Measurements from ENCODE around the gene BOD1.

The BOD1 gene

GRCh38 chr5:173640156-173640804, 23.8 kb upstream of the BOD1 start:
- H3K36me3 ChIP-seq (ENCODE audit: control insufficient read depth in 2 of 2, insufficient read depth in 2 of 2, low read length in 2 of 2): no peaks in the 10 kb centered on the region
- H3K9ac ChIP-seq (ENCODE audit: low read length in 2 of 2): no peak overlapping the region
- H3K4me3 ChIP-seq (ENCODE audit: low read length in 2 of 2): no peak overlapping the region
- H3K9me3 ChIP-seq (ENCODE audit: control insufficient read depth in 2 of 2, low read length in 2 of 2): no peaks in the 10 kb centered on the region
- no peaks in the 10 kb centered on the region for H3K4me1 ChIP-seq (ENCODE audit: control insufficient read depth, insufficient read depth, low read length)
- H3K27me3 ChIP-seq (ENCODE audit: control insufficient read depth in 1 of 2, insufficient read depth in 2 of 2, low read length in 2 of 2): no peaks in the 10 kb centered on the region
- H3K27ac ChIP-seq (ENCODE audit: low read length): no peak overlapping the region

- Histone ChIP-seq H3K9ac (ENCODE audit: low read length in 2 of 2) (no peak overlapping the region), H3K27ac (ENCODE audit: low read length) (no peak overlapping the region), H3K4me1 (ENCODE audit: control insufficient read depth, insufficient read depth, low read length) (no peaks in the 10 kb centered on the region), H3K36me3 (ENCODE audit: control insufficient read depth in 2 of 2, insufficient read depth in 2 of 2, low read length in 2 of 2) (no peaks in the 10 kb centered on the region), H3K9me3 (ENCODE audit: control insufficient read depth in 2 of 2, low read length in 2 of 2) (no peaks in the 10 kb centered on the region), H3K27me3 (ENCODE audit: control insufficient read depth in 1 of 2, insufficient read depth in 2 of 2, low read length in 2 of 2) (no peaks in the 10 kb centered on the region), H3K4me3 (ENCODE audit: low read length in 2 of 2) (no peak overlapping the region)
These were observed 21.9 kb upstream of the BOD1 start for GRCh38 chr5:173638126-173639040.

DNA sequence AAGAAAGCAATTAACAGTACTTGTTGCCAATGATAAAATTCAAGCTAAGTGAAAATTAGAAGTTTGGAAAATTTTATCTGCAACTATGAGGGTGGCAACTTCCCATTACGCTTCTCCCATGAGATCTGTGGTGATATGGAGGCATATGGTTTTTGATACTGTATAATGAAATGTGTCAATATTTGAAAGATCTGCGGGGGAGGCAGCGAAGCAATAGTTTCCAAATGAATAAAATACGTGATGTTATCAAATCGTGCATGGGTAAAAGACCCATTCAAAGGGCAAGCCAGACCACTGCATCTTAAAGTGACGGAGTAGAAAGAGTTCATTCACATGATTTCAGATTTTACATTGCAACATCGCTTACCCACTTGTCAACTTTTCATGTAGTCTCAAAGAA, 20.9 kb upstream of the BOD1 start:
- Histone ChIP-seq H3K36me3 (ENCODE audit: control insufficient read depth in 2 of 2, insufficient read depth in 2 of 2, low read length in 2 of 2) (no peaks in the 10 kb centered on the region), H3K9me3 (ENCODE audit: control insufficient read depth in 2 of 2, low read length in 2 of 2) (no peaks in the 10 kb centered on the region), H3K27ac (ENCODE audit: low read length) (no peak overlapping the region), H3K4me1 (ENCODE audit: control insufficient read depth, insufficient read depth, low read length) (no peaks in the 10 kb centered on the region), H3K27me3 (ENCODE audit: control insufficient read depth in 1 of 2, insufficient read depth in 2 of 2, low read length in 2 of 2) (peaks cover 0 to 2% of the 10 kb centered on the region in 2 donors), H3K4me3 (ENCODE audit: low read length in 2 of 2) (no peak overlapping the region), H3K9ac (ENCODE audit: low read length in 2 of 2) (no peak overlapping the region)

DNA sequence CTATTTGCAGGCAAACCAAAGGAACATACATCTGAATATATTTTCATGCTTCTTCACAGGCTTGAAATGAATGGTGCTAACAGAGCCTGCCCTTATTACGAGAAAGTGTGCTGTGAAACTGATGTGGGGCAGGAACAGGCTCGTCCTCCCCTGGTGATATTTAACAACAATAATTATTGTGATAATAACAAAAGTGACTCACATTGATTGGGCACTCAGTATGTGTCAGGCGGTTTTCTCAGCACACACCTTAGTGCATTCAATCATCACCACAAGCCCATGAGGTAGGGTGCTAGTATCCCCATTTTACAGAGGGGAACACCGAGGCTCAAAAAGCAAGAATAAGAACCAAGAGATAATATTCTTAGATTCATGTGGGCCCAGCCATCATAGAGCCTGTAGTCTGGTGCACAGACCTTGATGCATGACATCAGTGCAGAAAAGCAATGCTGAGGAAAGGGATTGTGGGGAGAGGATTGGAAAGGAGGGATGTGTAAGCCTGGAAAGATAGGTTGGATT, 18.1 kb upstream of the BOD1 start:
- Histone ChIP-seq H3K4me3 (ENCODE audit: low read length in 2 of 2) (no peak overlapping the region), H3K9me3 (ENCODE audit: control insufficient read depth in 2 of 2, low read length in 2 of 2) (no peaks in the 10 kb centered on the region), H3K36me3 (ENCODE audit: control insufficient read depth in 2 of 2, insufficient read depth in 2 of 2, low read length in 2 of 2) (no peaks in the 10 kb centered on the region), H3K27ac (ENCODE audit: low read length) (no peak overlapping the region), H3K9ac (ENCODE audit: low read length in 2 of 2) (no peak overlapping the region), H3K4me1 (ENCODE audit: control insufficient read depth, insufficient read depth, low read length) (no peaks in the 10 kb centered on the region), H3K27me3 (ENCODE audit: control insufficient read depth in 1 of 2, insufficient read depth in 2 of 2, low read length in 2 of 2) (peaks cover 0 to 5% of the 10 kb centered on the region in 2 donors)

GRCh38 chr5:173633304-173633703, 16.9 kb upstream of the BOD1 start:
- Histone ChIP-seq H3K4me3 (ENCODE audit: low read length in 2 of 2) (no peak overlapping the region), H3K9ac (ENCODE audit: low read length in 2 of 2) (no peak overlapping the region), H3K9me3 (ENCODE audit: control insufficient read depth in 2 of 2, low read length in 2 of 2) (no peaks in the 10 kb centered on the region), H3K27me3 (ENCODE audit: control insufficient read depth in 1 of 2, insufficient read depth in 2 of 2, low read length in 2 of 2) (peaks cover 0 to 8% of the 10 kb centered on the region in 2 donors), H3K27ac (ENCODE audit: low read length) (no peak overlapping the region), H3K36me3 (ENCODE audit: control insufficient read depth in 2 of 2, insufficient read depth in 2 of 2, low read length in 2 of 2) (no peaks in the 10 kb centered on the region), H3K4me1 (ENCODE audit: control insufficient read depth, insufficient read depth, low read length) (no peaks in the 10 kb centered on the region)

DNA sequence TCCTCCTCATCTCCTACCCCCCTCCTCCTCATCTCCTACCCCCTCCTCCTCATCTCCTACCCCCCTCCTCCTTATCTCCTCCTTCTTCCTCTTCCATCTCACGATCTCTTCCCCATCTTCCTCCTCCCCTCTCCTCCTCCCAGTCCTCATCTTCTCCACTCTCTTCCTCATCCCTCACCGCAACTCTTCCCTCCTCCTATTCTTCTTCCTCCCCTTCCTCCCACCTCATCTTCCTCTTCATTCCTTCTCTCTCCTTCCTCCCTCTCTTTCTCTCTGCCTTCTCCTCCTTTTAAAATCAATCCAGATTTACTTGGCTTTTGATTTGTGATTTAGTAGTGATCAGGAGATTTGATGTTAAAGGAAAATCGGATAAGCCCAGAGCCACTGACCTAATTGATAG, 15.0 kb upstream of the BOD1 start:
- H3K36me3 ChIP-seq (ENCODE audit: control insufficient read depth in 2 of 2, insufficient read depth in 2 of 2, low read length in 2 of 2): no peaks in the 10 kb centered on the region
- H3K27ac ChIP-seq (ENCODE audit: low read length): no peak overlapping the region
- no peaks in the 10 kb centered on the region for H3K4me1 ChIP-seq (ENCODE audit: control insufficient read depth, insufficient read depth, low read length)
- H3K9me3 ChIP-seq (ENCODE audit: control insufficient read depth in 2 of 2, low read length in 2 of 2): no peaks in the 10 kb centered on the region
- H3K9ac ChIP-seq (ENCODE audit: low read length in 2 of 2): no peak overlapping the region
- peaks cover 4 to 10% of the 10 kb centered on the region in 2 donors for H3K27me3 ChIP-seq (ENCODE audit: control insufficient read depth in 1 of 2, insufficient read depth in 2 of 2, low read length in 2 of 2)
- H3K4me3 ChIP-seq (ENCODE audit: low read length in 2 of 2): no peak overlapping the region

DNA sequence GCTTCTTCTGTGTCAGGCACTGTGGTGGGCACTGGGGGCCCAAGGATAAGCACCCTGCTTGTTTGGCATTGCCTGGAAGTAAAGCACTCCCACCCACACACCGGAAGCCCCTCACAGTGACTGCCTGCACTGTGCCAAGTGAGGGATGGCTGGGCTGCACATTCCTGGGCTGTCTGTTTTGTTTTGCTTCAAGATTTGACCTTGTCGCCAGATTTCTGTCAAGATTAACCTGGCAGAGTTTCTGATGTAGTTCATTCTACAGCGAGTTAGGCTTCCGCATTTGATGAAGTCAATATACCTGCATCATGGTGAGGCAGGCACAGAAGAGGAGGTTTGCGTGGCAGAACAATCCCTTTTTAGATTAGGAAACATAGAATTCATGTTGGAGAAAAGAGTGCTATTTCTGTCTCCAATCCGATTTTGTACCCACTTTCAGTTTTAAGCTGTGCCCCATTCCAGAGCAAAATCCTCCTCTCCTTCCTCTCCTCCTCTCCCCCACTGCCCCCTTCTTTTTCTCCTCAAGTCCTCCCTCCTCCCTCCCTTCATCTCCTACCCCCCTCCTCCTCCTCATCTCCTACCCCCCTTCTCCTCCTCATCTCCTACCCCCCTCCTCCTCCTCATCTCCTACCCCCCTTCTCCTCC, 14.4 kb upstream of the BOD1 start:
- Histone ChIP-seq H3K36me3 (ENCODE audit: control insufficient read depth in 2 of 2, insufficient read depth in 2 of 2, low read length in 2 of 2) (no peaks in the 10 kb centered on the region), H3K4me1 (ENCODE audit: control insufficient read depth, insufficient read depth, low read length) (no peaks in the 10 kb centered on the region), H3K27ac (ENCODE audit: low read length) (no peak overlapping the region), H3K9ac (ENCODE audit: low read length in 2 of 2) (no peak overlapping the region), H3K9me3 (ENCODE audit: control insufficient read depth in 2 of 2, low read length in 2 of 2) (no peaks in the 10 kb centered on the region), H3K4me3 (ENCODE audit: low read length in 2 of 2) (no peak overlapping the region), H3K27me3 (ENCODE audit: control insufficient read depth in 1 of 2, insufficient read depth in 2 of 2, low read length in 2 of 2) (peaks cover 4 to 10% of the 10 kb centered on the region in 2 donors)

- peaks cover 4 to 10% of the 10 kb centered on the region in 2 donors for H3K27me3 ChIP-seq (ENCODE audit: control insufficient read depth in 1 of 2, insufficient read depth in 2 of 2, low read length in 2 of 2)
- no peak overlapping the region for H3K4me3 ChIP-seq (ENCODE audit: low read length in 2 of 2)
- no peaks in the 10 kb centered on the region for H3K9me3 ChIP-seq (ENCODE audit: control insufficient read depth in 2 of 2, low read length in 2 of 2)
- H3K9ac ChIP-seq (ENCODE audit: low read length in 2 of 2): no peak overlapping the region
- H3K4me1 ChIP-seq (ENCODE audit: control insufficient read depth, insufficient read depth, low read length): no peaks in the 10 kb centered on the region
- no peak overlapping the region for H3K27ac ChIP-seq (ENCODE audit: low read length)
- no peaks in the 10 kb centered on the region for H3K36me3 ChIP-seq (ENCODE audit: control insufficient read depth in 2 of 2, insufficient read depth in 2 of 2, low read length in 2 of 2)
These were observed 13.2 kb upstream of the BOD1 start for GRCh38 chr5:173629628-173630027.

DNA sequence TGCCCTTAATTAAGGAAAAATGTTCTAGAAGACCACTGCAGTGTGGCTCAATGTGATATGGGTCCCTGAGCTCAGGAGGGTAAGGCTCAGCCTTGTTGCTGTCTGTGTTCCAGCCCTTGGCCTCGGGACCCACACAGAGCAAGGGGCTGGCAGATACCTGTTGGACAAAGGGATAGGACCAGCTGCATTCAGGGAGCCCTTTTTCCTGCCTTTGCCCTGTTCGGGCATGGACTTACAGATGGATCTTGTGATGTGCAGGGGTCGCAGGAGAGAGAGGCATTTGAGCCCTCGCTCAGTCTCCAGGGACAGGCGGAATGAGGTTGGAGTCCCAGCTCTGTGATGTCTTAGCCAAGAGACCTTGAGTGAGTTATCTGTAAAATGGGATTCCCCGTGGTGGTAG, 12.1 kb upstream of the BOD1 start:
- Histone ChIP-seq H3K4me3 (ENCODE audit: low read length in 2 of 2) (no peak overlapping the region), H3K36me3 (ENCODE audit: control insufficient read depth in 2 of 2, insufficient read depth in 2 of 2, low read length in 2 of 2) (no peaks in the 10 kb centered on the region), H3K27me3 (ENCODE audit: control insufficient read depth in 1 of 2, insufficient read depth in 2 of 2, low read length in 2 of 2) (peaks cover 4 to 10% of the 10 kb centered on the region in 2 donors), H3K9ac (ENCODE audit: low read length in 2 of 2) (no peak overlapping the region), H3K4me1 (ENCODE audit: control insufficient read depth, insufficient read depth, low read length) (no peaks in the 10 kb centered on the region), H3K27ac (ENCODE audit: low read length) (no peak overlapping the region), H3K9me3 (ENCODE audit: control insufficient read depth in 2 of 2, low read length in 2 of 2) (no peaks in the 10 kb centered on the region)

DNA sequence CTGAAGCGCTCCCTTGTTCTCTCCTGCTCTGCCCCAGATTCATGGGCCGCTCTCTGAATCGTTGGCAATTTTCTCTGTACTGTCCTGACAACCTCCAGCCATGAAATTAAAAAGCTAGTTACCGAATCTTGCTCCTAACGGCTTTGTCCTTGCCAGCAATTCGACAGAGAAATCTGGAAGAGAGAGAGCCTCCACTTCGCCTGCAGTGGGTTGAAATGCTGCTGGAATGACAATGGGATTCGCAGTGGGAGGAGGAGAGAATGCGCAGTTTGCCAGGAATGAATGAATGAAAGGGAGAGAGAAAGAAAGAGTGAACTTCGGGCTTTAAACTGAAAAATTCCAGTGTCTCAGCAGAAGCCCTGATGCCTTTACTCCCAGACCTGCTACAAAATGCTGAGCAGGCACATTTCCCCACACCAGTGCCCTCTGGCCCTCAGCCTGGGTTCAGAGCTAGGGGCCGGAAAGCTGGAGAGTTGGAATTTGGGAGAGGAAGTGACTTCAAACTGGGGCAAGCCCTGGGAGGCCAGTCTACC, 11.5 kb upstream of the BOD1 start:
- no peaks in the 10 kb centered on the region for H3K9me3 ChIP-seq (ENCODE audit: control insufficient read depth in 2 of 2, low read length in 2 of 2)
- H3K9ac ChIP-seq (ENCODE audit: low read length in 2 of 2): no peak overlapping the region
- H3K4me3 ChIP-seq (ENCODE audit: low read length in 2 of 2): no peak overlapping the region
- H3K27me3 ChIP-seq (ENCODE audit: control insufficient read depth in 1 of 2, insufficient read depth in 2 of 2, low read length in 2 of 2): peaks cover 4 to 10% of the 10 kb centered on the region in 2 donors
- no peak overlapping the region for H3K27ac ChIP-seq (ENCODE audit: low read length)
- no peaks in the 10 kb centered on the region for H3K36me3 ChIP-seq (ENCODE audit: control insufficient read depth in 2 of 2, insufficient read depth in 2 of 2, low read length in 2 of 2)
- no peaks in the 10 kb centered on the region for H3K4me1 ChIP-seq (ENCODE audit: control insufficient read depth, insufficient read depth, low read length)
